NCI-H128 (cell line): Measurements from ENCODE around the gene LCE4A.

Experiments
- DNase-seq: peaks from one replicate; lab custom pipeline; 2025; ENCODE audit not compliant: unreplicated experiment; lab: John Stamatoyannopoulos, UW

LCE4A gene

GRCh38 chr1:152745289-152745704, 37.3 kb downstream of the LCE4A start:
- no peak for DNase-seq

- no peak for DNase-seq
Measured at GRCh38 chr1:152745765-152746444, 37.9 kb downstream of the LCE4A start.

- DNase-seq, result no peak
Measured at GRCh38 chr1:152747831-152748230, 39.9 kb downstream of the LCE4A start.

GRCh38 chr1:152752225-152752624, 44.3 kb downstream of the LCE4A start:
- no peak for DNase-seq

GRCh38 chr1:152753586-152753985, 45.6 kb downstream of the LCE4A start:
- no peak for DNase-seq

- no peak for DNase-seq
Measured at GRCh38 chr1:152756872-152757271, 48.9 kb downstream of the LCE4A start.

- DNase-seq, result no peak
Measured at GRCh38 chr1:152757747-152758146, 49.8 kb downstream of the LCE4A start, which contains the start of gene KPRP. KPRP (plus strand) TSS chr1:152758025; CDS start chr1:152759589, 1,564 bp downstream.

GRCh38 chr1:152758636-152759035, 50.7 kb downstream of the LCE4A start:
- no peak for DNase-seq
